A549 treated with GW870086 at 1 μM for 4 hours (cell line): Measurements from ENCODE around the gene DCTN3. TPM values are rescaled to one million over a fixed set of nuclear protein-coding genes. Genes with fewer than 3 reads are reported as not detected.

Source experiments
- total RNA-seq: library from RNA; stranded (reverse); fragments of 200-300 nt; extraction: Qiagen RNA extraction; gene quantifications from 5 replicates; pipeline ENCODE4 v1.2.3, GENCODE V29; 2022; ENCODE audit warnings: low read depth

Gene DCTN3
- 104 to 115 TPM (median 110 TPM) in 5 replicates for total RNA-seq

GRCh38 chr9:34620061-34620994 lies at the start of gene DCTN3:
Gene DCTN3, minus strand, starts transcription at chr9:34620495. Its CDS starts 31 bp downstream, at chr9:34620464.

DNA sequence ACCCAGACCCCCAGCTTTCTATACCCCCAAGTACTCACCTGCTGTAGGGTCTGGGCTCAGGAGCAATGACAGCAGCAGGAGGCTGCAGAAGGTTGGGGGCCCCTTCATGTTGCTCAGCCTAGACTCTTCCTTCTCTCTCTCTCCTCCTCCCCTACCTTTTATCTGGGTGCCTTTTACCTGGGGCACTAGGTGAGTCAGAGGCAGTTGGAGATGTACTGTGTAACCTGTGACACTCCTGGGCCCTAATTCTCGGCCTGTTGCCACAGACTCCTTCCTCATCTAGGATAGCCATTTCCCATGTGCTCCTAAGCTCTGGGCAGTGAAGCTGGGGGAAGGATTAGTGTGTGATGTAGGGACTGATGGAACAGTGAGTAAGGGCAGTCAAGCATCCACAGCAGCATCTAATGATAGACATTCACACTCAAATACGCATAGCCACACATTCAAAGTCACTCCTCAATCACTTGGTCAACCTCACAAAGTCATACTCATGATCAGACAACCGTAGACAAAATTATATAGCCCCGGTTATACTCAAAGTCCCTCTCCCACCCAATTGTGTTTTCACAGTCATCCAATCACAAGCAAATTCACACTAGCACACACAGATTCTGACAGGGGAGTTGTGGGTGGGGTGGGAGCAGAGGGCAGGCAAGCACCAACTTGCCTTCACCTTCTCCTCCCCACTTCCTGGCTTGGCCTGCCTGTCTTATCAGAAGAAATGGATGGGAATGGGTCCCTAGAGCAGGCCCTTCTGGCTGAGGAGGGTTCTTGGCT lies 42.4 kb upstream of the DCTN3 start, which contains the start of gene CCL27:
CCL27 (minus strand) TSS at position 132 of the 777 bp plus-strand sequence; CDS start at position 108, 24 bp downstream.

GRCh38 chr9:34651876-34652601 lies 31.7 kb upstream of the DCTN3 start, which contains the start of gene IL11RA:
Gene IL11RA, plus strand, starts transcription at chr9:34652185. Its CDS starts 3,033 bp downstream, at chr9:34655218.

GRCh38 chr9:34646211-34647083 lies 26.2 kb upstream of the DCTN3 start, which contains the start of gene GALT:
Gene GALT, plus strand, starts transcription at chr9:34646675. Its CDS starts 30 bp downstream, at chr9:34646705.

DNA sequence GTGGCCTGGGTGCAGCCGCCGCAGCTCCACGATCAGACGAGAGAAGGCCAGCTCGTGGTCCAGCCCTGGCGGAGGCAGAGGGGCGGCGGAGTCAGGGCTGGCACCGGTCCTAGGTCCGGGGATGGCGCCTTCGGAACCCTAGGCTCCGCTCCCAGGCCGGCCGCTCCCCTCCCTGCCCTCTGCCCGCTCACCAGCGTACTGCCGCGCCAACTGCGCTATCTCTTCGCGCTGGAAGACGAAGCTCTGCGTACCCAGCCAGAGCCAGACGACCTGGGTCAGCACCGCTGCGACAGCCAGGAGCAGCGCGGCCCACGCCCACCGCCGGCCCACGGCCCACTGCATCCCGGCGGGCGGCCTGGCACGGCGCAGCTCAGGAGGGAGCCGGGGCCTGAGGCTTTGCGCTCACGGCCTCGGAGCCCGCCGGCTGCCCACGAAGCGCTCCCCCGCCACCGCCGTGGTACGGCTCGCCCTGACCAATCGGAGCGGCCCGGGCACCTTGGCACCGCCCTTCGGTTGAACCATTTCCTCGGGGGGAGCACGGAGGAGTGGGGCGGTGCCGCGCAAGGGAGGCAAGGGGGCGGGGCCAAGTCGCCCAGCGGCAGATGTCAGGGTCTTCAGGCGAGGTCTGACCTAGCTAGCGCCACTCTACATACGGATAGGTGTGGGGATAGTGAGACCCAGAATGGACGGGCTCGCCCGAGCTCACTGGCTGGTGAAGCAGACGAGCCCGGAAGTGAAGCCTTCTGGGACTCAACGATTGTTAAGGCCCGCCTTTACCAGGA lies 17.3 kb upstream of the DCTN3 start, which contains the start of gene SIGMAR1:
SIGMAR1 (minus strand) TSS at position 432 of the 782 bp plus-strand sequence; CDS start at position 342, 90 bp downstream.

DNA sequence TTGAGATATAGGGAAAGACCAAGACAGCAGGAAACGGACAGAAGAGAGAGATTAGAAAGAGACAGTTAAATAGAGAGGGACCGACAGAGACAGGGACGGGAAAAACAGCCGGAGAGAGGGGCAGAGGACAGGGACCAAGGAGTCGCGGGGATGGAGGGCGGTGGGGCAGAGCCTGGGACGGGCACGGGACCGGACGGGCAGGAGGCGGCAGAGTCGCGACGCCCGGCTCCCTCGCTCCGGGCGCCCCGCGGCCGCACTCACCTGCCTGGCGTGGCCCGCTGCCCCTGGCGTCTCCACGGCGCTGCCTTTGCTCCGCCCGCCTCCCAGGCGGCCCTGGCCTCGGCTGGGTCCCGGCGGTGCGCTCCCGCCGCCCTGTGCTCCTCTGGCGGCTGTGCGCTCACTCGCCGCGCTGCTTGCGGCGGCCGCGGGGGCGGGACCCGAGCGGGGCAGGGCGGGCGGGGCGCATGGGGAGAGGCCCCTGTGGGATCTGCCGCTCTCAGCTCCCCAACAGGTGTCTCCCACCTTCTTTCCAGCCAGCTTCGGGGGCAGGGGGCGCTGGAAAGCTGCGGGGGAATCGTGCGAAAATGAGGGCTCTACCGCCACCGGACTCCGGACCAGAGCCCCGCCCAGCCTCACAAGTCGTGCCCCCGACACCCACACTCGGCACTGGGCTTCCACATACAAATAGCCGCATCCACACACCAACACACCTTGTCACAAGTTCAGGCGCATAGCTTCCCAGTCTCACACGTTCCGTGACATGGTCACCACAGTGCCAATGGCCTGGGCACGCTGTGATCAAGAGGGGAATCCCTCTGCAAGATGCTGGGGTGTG lies 8.6 kb upstream of the DCTN3 start, which contains the start of gene ARID3C:
ARID3C (minus strand) TSS at position 411 of the 835 bp plus-strand sequence. CDS start 1,052 bp downstream, outside the sequence.

GRCh38 chr9:34611811-34612787 lies 8.2 kb downstream of the DCTN3 start, which contains the start of gene RPP25L:
Gene RPP25L, minus strand, starts transcription at chr9:34612097. Its CDS starts 801 bp downstream, at chr9:34611296.

GRCh38 chr9:34589636-34590380 lies 30.5 kb downstream of the DCTN3 start, which contains the start of gene CNTFR:
Gene CNTFR, minus strand, starts transcription at chr9:34589724. Its CDS starts 20,743 bp downstream, at chr9:34568981.

Other genes starting within 250 kb of the DCTN3 start
- 3.3 to 5.2 TPM (median 4.6 TPM) in 5 replicates for gene MYORG, start 243.6 kb downstream of the DCTN3 start, total RNA-seq
- gene FAM219A, start 161.9 kb downstream of the DCTN3 start, total RNA-seq = 14.8 to 18.2 TPM (median 17.1 TPM) in 5 replicates
- gene DNAI1, start 161.7 kb downstream of the DCTN3 start, total RNA-seq = 0.17 to 0.65 TPM (median 0.25 TPM) in 5 replicates
- gene ENHO, start 97.5 kb downstream of the DCTN3 start, total RNA-seq = 0.88 to 2.9 TPM (median 2.0 TPM) in 5 replicates
- gene CNTFR, start 30.8 kb downstream of the DCTN3 start, total RNA-seq = 0.10 to 0.24 TPM (median 0.12 TPM) in 3 of 5 replicates, not detected in the others
- gene RPP25L, start 8.4 kb downstream of the DCTN3 start, total RNA-seq = 40.9 to 44.7 TPM (median 43.1 TPM) in 5 replicates
- gene ARID3C, start 8.6 kb upstream of the DCTN3 start, total RNA-seq = 0.15 to 0.41 TPM (median 0.21 TPM) in 4 of 5 replicates, not detected in the other
- 158 to 188 TPM (median 185 TPM) in 5 replicates for gene SIGMAR1, start 17.3 kb upstream of the DCTN3 start, total RNA-seq
- gene GALT, start 26.2 kb upstream of the DCTN3 start, total RNA-seq = 15.3 to 18.8 TPM (median 16.8 TPM) in 5 replicates
- gene IL11RA, start 31.7 kb upstream of the DCTN3 start, total RNA-seq = 5.2 to 7.0 TPM (median 5.7 TPM) in 5 replicates
- 0.19 TPM in 1 of 5 replicates, not detected in the others for gene CCL27, start 42.2 kb upstream of the DCTN3 start, total RNA-seq
- not detected in 5 replicates for gene CCL19, start 70.8 kb upstream of the DCTN3 start, total RNA-seq
- gene CCL21, start 89.6 kb upstream of the DCTN3 start, total RNA-seq = not detected in 5 replicates